NCI-H82 (cell line): Measurements from ENCODE around the gene AKT3.
A peak's percentile ranks its signal among the peaks of the same experiment; 100 is the strongest.

Experiments
- DNase-seq: peaks from one replicate; lab custom pipeline; 2025; lab: John Stamatoyannopoulos, UW

Gene AKT3

GRCh38 chr1:243507001-243507671 is 342.9 kb downstream of the AKT3 start:
- DNase-seq, result no peak

- peak; percentile 66 for DNase-seq
These were observed 343.9 kb downstream of the AKT3 start for GRCh38 chr1:243505986-243506689.

DNA sequence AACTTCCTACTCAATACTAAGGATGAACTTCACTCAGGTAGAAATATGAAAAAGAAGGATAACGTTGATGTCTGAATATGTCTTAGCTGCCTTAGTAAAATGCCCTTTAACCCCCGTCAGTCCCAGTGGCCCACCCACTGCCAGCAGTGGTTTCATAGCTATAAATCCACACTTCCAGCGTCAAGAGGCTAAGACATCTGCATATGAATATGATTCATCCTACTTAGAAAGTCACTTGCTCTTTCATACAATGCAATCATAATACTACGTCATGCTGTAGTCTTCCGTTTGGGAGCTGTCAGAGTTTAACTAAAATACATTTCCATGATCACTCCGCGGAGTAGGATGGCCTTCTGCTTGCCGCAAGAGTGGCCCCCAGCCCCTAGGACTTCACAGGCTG is 346.9 kb downstream of the AKT3 start:
- DNase-seq, result no peak

GRCh38 chr1:243501002-243501401 is 349.0 kb downstream of the AKT3 start:
- no peak for DNase-seq

GRCh38 chr1:243500512-243500911 is 349.5 kb downstream of the AKT3 start:
- DNase-seq, result peak; percentile 59

GRCh38 chr1:243499711-243500110 is 350.3 kb downstream of the AKT3 start:
- no peak for DNase-seq

DNA sequence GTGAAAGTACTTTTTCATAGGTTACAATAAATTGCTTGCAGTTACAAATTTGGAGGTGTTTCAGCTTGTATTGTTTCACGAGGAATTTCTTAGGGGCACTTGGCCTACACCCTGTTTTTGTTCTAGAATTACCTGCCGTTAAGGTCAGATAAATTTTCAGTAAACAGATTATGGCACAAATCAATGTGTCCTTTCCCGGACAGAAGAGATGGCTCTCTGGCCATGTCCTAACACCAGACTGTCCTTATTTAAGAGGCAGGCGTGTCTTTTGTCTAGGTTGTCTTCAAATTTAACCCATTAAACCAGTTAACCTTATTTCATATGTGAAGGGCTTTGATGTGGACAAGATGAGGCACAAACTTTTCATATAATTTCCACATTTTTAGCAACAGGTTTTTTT is 350.8 kb downstream of the AKT3 start:
- no peak for DNase-seq

DNA sequence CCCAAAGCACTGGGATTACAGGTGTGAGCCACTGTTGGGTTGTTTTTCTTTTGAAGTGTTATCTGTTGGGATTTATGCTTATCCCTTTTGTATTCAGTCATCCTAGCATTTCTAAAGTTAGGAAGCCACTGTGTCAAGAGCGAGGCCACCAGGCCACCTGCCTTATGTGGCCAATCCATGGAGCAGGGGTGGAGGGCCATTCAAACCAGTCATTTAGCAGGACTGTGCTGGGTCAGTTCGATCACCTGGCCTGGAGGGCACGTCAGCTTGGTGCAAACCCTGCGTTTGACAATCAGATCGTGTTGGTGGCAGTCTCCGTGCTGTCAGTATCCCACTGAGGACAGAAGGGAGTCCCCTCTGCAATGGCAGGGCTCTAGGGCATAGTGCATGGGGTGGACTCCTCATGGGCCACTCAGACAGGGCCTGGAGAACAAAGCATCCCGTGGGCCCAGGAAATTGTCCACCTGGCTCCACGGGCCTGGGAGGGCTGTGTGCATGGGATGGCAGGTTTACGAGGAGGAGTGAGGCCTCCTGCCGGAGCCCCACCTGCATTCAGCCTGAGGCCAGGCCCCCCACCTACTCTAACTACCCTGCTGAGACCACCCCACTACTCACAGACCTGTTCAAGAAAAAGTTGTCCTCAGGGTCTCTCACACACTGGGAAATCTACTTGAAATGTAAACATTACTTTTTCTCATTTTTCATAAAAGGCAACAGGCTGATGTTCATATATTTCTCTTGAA is 351.9 kb downstream of the AKT3 start:
- no peak for DNase-seq

DNA sequence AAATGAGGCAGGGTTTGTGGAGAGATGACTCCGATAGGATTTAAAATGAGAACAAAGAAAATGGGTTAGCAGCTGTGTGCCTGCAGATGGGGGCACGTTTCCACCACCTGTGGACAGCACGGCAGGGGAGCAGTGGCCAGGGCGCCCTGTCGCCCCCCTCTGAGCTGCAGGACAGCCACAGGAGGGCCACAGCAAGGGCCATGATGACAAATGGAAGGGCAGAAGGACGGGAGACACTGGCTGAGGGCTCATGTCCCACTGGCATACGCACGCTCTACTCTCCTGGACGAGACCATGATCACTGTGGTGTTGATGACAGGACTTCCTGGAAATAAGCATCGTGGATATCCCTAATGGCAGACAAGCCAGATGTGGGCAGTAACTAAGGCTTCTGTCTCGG is 353.2 kb downstream of the AKT3 start:
- no peak for DNase-seq

GRCh38 chr1:243496187-243496646 is 353.8 kb downstream of the AKT3 start:
- DNase-seq, result peak; percentile 72

GRCh38 chr1:243495442-243496186 is 354.4 kb downstream of the AKT3 start:
- peak; percentile 53 for DNase-seq

DNA sequence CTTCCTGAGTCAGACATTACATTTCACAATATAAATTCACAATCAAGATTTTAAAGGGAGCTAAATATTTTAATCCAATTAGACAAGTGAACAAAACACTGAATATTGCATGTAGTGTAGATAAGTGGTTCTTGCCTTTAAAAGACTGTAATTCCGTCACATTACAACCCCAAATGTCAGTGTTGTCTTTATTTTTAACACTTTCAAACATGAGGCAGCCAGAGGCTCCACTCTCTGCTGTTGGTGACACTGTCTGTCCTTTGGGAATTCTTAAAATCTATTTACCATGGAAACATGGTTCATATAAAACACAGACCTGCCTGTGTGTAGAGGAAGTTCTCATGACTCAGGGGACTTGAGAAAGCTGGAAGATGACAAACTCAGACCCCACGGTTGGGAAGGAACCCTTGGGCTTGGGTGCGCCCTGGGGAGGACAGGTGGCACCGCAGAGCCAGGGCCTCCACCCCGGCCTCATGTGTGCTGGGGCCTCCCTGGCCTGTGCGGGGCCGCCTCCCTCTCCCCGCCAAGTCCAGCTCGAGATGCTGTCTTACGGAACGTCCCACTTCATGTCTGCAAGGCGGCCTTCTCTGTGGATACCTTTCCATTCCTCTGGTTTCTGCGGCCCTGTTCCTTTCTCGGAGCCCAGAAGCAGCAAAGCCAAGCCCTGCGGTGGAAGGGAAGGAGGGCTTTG is 355.2 kb downstream of the AKT3 start:
- no peak for DNase-seq

DNA sequence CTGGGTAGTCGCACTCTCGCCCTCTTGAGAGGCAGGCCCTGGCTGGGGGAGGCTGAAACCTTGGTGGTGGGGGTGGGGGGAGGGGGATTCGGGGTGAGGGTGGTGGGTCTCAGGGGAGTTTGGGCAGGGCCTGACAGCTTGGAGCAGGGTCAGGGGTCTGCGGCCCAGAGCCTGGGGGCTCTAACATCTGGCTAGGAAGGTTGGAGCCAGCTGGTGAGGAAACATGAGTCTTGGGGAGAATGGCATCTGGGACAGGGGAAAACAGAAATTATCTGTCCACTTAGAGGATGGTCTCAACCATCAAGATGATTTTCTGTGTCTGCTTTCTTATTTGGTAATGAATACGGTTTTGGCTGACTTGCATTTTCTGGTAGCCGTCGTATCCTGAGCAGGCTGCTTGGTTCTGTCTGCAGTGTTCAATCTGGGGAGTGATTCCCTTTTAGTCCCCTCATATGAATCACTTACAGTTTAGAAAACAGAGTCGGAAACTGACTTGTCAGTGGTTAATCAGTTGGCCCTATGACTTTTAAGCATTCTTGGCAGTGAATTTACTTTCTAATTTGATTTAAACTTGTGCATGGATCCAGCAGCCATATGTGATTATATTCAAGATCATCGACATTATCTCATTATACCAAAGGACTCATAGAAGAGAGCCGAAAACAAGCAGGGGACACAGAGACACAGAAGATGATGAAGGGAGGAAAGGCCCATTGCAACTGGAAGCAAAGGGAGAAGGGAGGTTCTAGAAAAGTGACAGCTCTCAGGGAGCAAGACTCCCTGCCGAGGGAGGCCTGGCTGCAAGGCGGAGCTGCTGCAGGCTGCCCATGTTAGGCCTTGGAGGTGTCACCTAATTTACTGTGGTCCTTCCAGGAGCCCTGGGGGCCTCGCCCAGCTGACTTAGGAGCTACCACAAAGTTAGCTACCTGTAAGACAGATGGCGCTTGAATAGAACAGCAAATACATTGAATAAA is 356.6 kb downstream of the AKT3 start:
- DNase-seq, result peak; percentile 69

DNA sequence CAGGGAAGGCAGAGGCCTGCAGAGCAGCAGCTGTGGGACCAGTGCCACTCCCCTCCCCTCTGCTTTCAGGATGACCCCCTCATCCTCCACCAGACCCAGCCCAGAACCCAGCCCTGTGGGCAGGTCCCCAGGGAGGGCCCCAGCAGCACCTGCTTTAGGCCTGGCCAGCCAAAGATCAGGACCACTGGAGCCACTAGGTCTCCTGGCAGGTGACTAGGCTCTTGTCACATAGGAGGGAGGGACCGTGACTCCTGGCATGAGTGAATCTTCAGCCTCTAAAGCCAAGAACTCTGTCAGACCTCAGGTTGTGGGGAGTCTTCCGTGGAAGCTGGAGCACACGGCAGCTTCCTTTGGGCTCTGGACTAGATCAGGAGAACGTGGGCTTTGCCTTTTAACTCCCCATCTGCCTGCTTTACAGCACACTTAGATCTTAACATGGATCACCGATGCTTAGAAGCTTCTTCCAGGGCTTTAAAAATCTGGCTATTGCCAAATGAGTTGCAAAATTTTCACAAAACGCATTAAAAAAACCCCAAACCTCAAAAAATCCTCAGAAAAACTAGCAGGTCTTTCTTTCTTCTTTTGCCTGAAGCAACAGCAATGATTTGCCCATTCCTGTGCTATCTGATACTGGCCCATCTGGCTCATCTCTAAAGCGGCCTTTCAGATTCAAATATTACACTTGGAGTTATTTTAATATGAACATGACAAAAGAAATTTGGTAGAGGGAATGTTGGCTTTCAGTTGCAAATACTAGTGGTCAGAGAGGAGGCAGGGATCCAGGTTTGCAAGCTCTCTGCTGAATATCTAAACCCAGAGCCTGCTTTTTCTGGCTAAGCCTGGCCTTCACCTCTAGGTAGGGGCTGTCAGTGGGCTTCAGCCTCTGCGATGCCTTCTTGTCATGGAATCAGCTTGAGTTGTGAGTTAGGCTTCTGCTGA is 359.0 kb downstream of the AKT3 start:
- no peak for DNase-seq

GRCh38 chr1:243489681-243490546 is 360.1 kb downstream of the AKT3 start:
- DNase-seq, result no peak

- DNase-seq, result no peak
These were observed 360.9 kb downstream of the AKT3 start for GRCh38 chr1:243489158-243489527.

GRCh38 chr1:243488459-243489157 is 361.4 kb downstream of the AKT3 start:
- peak; percentile 33 for DNase-seq
